AML-193 (cell line): ENCODE measurements around the gene IQCE.
"Not testable (repeated sequence)": the region's sequence is repeated elsewhere in the genome, so short reads cannot be mapped to it uniquely, and the experiment has no call there.

Experiments used
- DNase-seq, 2 experiments: peaks; one replicate each; lab custom pipeline; 2025; lab: John Stamatoyannopoulos, UW

Gene IQCE

DNA sequence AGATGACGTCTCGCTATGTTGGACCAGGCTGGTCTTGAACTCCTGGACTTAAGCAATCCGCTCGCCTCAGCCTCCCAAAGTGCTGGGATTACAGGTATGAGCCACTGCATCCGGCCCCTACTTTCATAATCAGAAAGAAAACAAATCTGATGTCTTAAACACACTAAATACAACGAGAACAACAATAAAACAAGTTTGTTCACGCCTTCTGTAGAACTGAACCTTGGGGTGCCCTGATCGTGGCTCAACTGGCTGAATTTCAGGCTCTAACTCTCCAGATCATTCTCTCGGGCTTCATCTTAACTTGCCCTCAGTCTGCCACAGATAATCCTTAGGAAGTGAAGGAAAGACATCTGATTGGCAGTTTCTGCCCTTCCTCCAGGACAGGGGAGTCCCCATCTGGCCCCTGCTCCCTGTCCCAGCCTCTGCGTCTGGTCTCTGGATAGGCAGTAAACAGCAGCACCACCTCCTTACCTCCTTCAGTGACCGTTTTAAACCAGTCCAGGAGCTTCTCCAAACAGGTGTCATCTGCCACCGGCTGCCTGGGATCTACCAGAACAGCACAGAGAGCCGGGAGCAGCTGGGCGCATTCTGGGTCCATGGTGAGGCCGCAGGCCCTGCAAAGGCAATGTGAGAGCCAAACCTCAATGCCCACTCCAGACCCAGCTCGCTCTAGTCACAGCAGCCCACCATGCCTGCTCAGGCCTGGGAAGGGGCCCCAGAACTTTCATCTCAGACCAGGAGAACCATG is 4.8 kb upstream of the IQCE start:
- DNase-seq, result no peak

GRCh38 chr7:2554661-2555111 is 4.1 kb upstream of the IQCE start:
- no peak for DNase-seq

DNA sequence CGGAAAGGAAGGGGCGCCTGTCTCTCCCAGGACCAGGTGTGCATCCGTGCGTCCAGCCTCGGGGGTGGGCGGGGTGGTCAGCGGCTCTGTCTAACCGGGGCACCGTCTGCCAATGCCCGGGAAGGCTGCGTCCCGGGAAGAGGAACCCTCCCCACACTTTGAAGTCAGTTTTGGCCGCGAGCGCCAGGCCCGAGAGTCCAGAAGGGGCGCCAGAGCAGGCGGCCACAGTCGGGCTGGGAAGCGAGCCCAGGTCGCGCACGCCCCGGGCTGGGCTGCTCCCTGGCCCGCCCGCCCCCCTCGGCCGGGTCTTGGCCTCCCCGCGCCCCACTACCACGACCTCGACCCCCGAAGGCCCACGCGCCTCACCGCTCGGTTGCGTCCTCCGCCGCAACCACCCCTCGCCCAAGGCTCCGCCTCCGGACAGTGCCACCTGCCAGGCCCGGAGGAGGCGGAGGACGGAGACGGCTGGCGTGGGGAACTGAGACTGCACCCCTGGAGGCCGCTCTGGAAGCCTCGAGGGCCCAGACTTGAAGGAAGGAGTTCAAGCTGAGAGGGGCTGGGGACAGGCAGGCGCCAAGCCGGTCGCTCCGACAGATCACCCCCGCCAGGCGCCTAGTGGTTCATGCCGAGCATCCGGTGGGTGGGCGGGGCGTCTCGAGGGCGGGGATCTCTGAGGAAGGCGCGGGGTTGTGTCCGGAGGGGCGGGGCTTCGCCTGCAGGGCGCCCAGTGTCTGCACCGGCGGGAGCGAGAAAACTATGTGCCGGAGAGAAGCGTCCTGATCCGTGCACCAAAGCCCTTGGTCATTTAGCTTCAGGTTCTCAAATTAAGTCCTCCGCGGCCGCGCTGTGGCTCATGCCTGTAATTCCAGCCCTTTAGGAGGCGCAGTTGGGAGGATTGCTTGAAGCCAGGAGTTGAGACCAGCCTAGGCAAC is 3.4 kb upstream of the IQCE start, which contains the start of gene BRAT1:
BRAT1 (minus strand) TSS at position 404 of the 932 bp plus-strand sequence. CDS start 1,093 bp downstream, outside the sequence.
- peak; percentile 89 to 91 for DNase-seq

DNA sequence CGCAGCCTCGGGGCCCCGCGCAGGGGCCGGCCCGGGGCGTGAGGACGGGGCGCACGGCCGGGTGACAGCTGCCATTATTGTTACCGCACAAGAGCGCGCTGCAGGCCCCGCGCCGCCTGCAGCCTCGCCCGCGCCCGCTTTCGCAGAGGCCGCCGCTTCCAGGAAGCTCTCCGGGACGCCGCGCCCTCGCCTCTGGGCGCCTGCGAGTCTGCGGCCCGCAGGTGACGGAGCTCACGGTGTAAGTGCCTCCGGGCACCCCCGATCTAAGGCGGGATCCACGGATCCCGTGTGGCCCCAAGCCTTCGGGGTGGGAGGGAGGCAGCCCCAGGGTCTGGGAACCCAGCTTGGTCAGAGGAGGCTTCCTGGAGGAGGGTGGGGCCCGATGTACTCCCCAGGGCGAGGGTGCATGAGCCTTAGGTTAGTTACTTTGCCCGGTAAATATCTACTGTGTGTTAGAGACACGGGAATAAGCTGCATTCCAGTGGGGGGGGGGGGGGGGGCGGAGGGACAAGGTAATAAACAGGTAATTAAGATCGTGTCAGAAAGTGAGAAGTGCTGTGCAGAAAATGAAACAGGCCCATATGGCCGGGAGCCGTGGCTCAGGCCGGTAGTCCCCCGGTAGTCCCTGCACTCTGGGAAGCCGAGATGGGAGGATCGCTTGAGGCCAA is 638 bp downstream of the IQCE start:
- DNase-seq, result no peak

DNA sequence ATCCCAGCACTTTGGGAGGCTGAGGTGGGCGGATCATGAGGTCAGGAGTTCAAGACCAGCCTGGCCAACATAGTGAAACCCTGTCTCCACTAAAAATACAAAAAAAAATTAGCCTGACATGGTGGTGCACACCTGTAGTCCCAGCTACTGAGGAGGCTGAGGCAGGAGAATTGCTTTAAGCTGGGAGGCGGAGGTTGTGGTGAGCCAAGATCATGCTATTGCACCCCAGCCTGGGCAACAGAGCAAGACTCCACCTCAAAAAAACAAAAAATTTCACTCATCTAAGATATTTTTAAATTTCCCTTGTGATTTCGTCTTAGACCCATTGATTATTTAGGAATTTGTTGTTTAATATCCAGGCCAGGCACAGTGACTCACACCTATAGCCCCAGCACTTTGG is 5.2 kb downstream of the IQCE start:
- DNase-seq, result not testable (repeated sequence)

DNA sequence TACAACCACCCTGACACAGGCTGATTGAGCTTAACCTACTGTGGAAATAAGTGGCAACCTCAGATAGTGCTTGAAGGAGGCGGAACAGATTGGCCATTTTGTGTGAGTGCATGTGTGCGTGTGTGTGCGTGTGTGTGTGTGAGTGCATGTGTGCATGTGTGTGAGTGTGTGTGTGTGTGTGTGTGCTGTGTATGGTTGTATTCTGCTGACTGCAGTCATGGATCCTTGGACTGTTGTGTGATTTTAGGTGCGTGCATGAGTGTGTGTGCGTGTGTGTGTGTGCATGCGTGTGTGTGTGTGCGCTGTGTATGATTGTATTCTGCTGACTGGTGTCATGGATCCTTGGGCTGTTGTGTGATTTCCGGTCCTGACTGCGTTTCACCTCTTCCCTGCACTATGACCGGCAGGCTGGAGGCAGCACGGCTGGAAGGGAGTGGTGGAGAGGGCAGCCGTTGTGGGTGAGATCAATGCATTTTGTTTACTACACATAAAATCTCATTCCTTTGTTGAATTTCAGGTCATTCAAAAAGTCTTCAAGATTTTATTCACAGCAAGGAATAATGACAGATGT is 6.3 kb downstream of the IQCE start:
- DNase-seq, result no peak

- no peak for DNase-seq
These were observed 7.6 kb downstream of the IQCE start for GRCh38 chr7:2566348-2566889.

DNA sequence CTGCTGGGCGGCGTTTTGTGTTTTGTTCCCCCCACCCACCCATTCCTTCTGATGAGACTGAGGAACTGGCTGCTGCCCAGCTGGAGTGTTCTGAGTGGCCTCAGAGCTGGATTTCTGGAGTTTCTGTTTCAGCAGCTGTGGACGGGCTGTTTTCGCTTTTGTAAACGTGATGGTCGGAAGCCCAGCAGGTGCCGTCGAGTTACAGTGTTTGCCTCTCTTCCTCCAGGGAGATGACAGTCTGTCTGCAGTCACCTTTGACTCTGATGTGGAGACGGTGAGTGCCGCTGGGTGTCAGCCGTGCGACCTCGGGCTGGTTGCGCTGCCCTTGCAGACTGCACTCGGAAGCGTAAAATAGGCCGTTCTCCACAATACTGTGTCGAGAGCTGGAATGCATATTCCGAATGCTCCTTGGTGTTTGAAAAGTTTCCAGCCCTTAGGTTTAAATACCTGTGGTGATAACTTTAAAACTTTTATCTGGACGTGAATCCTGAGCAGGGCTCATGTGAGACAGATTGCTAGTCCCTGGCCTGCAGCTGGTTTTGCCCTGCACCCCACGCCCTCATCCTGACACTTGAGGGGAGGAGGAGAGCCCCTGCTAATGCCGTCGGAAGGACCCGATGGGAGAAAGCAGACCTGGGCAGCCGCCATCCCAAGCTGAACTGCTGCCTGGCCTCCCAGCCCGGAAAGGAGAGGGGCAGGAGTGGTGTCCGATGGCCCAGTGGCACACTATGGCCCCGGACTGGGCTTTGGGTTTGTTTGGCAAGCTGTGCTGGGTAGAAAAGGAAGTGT is 8.3 kb downstream of the IQCE start:
- no peak for DNase-seq

- DNase-seq, result peak in 1 of 2 experiments; percentile 10
These were observed 9.0 kb downstream of the IQCE start for GRCh38 chr7:2567679-2568278.

GRCh38 chr7:2568521-2569223 is 9.9 kb downstream of the IQCE start:
- DNase-seq, result no peak

GRCh38 chr7:2569421-2569820 is 10.6 kb downstream of the IQCE start:
- DNase-seq, result no peak

- DNase-seq, result no peak
These were observed 11.2 kb downstream of the IQCE start for GRCh38 chr7:2570021-2570420.

DNA sequence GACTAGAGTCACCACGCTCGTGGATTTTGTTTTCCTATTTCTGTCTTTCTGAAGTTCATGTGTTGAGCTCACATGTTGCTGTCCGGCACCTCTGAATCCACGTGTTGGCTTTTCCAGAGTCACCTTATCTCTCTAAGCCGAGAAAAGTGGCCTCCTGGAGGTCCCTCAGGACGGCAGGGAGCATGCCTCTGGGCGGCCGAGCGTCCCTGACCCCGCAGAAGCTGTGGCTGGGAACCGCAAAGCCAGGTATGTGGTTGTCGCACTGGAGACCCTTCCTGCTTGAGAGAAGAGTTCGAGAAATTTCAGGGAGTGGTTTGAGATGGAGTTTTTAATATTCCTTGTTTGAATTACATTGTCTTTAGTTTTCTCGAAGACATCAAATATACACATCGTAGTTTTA is 12.6 kb downstream of the IQCE start:
- DNase-seq, result no peak

DNA sequence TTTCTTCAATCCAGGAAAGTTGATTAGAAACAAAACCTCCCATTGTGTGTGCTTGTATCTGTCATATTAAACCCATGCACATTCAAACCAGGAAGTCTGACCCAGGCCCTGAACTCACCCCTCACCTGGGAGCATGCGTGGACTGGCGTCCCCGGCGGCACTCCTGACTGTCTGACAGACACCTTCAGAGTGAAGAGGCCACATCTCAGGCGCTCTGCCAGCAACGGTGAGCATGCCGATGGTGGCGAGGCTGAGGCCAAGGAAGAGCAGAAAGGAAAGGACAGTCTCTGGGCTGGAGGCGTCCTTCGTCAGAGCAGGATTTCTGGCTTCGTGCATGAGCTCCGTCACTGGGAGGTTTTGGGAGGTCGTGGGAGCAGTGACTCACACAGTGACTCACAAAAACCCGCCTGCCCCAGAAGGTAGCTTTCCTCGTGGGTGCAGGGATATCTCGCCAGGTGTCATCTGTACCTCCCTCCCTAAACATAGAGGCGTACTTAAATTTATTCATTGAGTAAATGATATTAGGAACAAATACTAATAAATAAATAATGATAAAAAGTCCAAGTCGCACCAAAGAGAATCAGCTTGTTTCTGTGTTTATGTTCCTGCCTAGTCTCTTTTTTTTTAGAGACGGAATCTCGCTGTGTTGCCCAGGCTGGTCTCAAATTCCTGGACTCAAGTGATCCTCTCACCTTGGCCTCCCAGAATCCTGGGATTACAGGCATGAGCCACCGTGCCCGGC is 13.5 kb downstream of the IQCE start:
- no peak for DNase-seq

DNA sequence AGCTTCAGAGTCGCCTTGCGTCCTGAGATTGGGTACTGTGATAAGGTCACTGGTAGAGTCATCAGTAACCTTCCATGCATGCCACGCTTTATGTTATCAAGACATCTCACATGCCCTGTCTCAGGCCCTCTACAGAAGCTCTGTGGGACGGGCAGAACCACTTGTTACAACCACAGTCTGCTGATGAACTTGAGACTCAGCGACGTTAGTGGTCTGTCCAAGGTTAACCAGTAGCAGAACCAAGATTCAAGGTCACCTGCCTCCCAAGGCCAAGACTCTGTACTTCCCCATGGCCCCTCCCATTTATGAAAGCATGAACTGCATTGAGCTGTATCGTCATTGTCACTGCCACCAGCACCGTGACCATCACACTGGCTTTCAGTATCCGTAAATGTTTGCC is 15.0 kb downstream of the IQCE start:
- no peak for DNase-seq

- no peak for DNase-seq
These were observed 16.4 kb downstream of the IQCE start for GRCh38 chr7:2575046-2575732.

- no peak for DNase-seq
These were observed 17.1 kb downstream of the IQCE start for GRCh38 chr7:2575733-2576340.
